ELF-1 (cell line): ENCODE results near the gene MMAB.

Experiments
- DNase-seq: peaks from one replicate; pipeline ENCODE4 v3.0.0-alpha.2; 2016; ENCODE audit warnings: low read depth, low spot score

The MMAB gene

DNA sequence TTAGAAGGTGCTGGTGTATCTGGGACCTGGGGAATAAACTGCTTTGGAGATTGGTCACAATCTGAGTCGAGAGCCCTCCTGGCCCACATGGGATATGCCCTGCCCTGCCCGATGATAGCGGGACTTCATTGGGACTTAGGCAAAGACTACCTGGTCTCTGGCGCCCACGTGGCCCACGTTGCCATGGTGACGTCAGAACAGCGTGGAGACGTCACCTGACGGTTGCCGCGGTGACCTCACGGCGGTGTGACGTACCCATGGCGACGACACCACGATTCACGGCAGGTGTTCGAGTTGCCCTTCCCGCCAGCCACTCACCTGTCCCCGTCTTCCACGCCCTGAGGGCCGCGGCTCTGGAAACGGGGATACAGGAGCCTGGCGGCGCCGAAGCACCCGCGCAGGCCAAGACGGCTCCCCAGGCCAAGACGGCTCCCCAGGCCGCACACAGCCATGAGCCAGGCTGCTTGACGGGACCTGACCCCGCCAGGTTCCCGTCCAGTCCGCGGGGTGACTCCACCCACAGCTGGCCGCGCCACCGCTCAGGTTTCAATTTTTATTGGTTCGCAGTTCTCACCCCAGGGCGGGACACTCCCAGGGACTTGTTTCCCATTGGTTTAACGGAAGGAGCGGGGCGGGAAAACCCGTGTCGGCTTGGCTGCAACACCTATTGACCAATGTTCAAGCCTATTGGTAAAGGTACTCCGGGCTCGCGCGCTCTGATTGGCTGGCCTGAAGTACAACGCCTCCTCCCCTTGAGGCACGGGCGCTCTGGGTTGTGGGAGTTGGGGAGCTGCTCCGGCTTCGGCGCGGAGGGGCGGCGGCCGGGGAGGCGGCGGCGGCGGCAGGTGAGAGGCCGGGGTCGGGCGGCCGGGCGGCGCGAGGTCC, at the start of gene MMAB, which contains the start of gene MVK:
Gene MMAB (minus strand): TSS at position 476 of the 885 bp plus-strand sequence. CDS start 24 bp downstream, at position 452.
Gene MVK (plus strand): TSS at position 766 of the 885 bp plus-strand sequence. CDS start 1,029 bp downstream, outside the sequence.
- peak; percentile 99 for DNase-seq

- DNase-seq: no peak
Measured at GRCh38 chr12:109621901-109622364, 48.6 kb upstream of the MMAB start.

DNA sequence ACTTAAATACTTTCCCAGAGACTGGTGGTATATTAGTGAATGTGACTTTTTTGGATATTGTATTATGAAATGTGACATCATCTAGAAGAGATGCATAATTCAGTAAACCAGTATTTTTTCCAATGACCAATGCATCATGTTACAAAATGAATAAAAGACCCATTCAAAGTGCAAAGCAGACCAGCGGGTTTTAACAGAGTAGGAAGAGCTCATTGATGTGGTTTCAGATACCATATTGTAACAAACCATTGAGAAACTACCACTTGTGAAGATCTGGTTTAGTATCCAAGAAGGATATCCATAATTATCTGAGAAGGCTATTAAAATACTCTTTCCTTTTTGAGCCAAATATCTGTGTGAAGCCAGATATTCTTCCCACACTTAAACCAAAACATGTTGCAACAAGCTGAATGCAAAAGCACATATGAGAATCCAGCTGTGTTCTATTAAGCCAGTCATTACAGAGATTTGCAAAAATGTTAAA, 47.9 kb upstream of the MMAB start:
- no peak for DNase-seq

GRCh38 chr12:109619002-109619604, 45.8 kb upstream of the MMAB start:
- DNase-seq: no peak

DNA sequence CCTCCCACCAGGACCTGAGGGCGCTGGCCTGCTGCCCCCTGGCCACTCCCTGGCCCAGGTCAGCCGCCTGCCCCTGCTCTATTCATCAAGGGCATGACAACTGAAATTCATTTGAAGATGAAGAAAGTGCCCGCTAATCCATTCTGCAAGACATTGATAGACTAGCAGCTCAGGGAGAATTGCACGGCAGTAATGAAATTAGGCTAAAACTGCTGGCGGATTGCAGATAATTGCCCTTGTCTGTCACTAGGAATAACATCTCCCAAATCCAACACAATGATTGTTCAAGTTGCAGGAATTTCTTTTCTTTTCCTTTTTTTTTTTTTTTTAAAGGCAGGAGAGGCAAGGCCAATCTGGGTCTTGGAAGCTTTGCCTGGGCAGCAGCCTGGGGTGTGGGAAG, 44.8 kb upstream of the MMAB start:
- DNase-seq: no peak

DNA sequence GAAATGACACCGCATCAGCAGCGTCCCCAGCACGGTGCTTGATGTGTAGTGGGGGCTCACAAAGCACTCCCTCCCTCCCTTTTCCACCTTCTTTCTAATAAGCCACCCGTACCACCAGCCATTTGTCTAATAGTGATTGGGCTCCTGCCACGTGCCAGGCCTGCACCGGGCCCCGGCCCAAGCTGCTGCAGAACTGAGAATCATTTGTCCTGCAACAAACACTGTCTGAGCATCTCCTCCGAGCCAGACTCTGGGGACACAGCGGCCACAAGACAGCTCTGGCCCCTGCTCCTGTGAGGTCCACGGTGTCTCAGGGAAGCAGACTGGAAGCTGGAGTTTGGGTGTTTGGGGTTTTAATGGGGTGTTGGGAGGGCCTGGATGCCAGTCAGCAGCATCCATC, 44.2 kb upstream of the MMAB start:
- DNase-seq: no peak

GRCh38 chr12:109615556-109616229, 42.4 kb upstream of the MMAB start:
- DNase-seq: no peak

DNA sequence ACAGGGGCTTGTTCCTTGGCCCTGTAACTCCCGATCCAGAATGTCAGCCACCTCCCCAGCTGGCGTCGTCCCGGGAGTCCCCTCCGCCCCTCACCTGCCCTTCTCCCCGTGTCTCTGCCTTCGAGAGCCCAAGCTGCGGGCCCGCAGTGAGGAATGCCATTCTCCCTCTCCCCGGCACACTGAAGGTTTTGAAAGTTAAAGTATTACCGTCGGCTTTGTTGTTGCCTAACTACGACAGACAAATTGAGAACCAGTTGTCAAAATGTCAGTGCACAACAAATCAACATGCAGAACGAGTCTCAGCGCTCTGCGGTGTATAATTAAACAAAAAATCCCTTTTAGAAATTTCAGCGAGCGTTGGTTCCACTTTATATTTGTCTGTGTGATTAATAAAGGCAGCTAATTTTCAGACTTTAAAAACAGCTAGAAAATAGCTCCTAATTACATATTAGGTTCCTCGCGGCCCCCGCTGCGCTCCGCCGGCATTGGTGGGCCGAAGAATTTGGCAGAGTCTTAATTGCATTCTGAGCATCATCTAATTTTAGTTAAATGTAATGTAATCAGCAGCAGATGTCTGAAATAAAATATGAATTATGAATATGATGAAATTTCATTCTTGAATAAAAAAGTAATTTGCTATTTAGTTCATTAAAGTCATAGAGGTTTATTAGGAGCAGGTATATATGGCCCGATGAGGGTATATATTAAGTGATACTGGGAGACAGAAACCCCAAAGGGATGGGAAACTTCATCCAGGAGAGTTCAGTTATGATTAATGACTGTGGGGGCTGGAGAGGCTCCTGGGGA, 40.5 kb upstream of the MMAB start:
- no peak for DNase-seq

DNA sequence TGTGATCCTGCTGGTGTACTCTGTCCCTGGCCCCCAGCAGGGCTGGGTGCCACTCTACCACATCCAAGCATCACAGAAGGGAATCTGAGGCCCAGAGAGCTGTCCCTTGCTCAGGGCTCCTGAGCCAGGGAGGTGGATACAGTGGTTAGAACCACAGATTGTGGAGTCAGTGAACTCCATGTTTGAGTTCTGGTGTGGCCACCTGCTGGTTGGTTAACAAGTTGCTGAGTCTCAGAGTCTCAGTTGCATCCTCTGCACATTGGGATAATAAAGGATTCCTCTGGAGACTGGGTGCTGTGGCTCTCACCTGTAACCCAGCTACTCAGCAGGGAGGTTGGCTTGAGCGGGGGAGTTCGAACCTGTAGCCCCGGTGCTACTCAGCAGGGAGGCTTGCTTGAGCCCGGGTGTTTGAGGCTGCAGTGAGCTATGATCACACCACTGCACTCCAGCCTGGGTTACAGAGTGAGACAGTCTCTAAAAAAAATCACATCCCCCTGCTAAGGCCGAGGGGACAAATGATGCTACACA, 39.7 kb upstream of the MMAB start:
- DNase-seq: peak; percentile 26

GRCh38 chr12:109612003-109612402, 38.7 kb upstream of the MMAB start:
- no peak for DNase-seq

- peak; percentile 33 for DNase-seq
Measured at GRCh38 chr12:109611223-109611622, 37.9 kb upstream of the MMAB start.

- DNase-seq: no peak
Measured at GRCh38 chr12:109610523-109610922, 37.2 kb upstream of the MMAB start.

GRCh38 chr12:109609342-109609741, 36.0 kb upstream of the MMAB start:
- DNase-seq: no peak

DNA sequence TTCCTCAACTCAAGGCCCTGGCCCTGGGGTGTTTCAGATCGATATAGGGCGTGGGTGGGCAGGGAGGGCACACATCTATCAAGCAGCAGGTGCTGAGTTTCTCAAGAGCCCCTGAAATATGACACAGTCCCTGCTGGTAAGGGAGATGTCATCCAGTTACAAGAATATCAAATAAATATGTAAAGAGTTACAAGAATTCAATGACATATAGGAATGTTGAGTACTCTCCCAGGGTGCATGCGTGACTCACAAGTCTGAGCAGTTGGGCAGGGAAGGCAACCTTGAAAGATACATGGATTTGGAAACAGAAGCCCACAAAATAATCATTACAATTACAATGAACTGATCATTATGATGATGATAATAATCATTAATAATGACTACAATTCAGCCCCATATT, 35.5 kb upstream of the MMAB start:
- no peak for DNase-seq

GRCh38 chr12:109608270-109608669, 35.0 kb upstream of the MMAB start:
- no peak for DNase-seq

DNA sequence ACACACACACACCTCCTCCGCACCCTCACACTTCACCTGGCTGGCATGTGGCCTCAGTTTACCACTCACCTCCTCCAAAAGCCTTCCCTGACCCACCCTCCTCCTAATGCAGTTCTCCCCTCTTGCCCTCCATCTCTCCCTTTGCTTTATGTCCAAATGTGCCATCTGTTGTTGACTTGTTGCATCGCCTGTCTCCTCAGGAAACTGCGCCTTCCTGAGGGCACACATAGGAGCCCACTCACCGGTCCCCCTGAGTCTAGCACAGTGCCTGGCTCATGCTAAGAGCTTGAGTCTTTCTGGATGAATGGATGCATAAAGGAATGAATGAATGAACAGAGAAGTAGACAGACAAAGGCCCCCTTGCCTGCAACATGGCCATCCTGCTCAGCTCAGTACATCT, 34.3 kb upstream of the MMAB start:
- no peak for DNase-seq

DNA sequence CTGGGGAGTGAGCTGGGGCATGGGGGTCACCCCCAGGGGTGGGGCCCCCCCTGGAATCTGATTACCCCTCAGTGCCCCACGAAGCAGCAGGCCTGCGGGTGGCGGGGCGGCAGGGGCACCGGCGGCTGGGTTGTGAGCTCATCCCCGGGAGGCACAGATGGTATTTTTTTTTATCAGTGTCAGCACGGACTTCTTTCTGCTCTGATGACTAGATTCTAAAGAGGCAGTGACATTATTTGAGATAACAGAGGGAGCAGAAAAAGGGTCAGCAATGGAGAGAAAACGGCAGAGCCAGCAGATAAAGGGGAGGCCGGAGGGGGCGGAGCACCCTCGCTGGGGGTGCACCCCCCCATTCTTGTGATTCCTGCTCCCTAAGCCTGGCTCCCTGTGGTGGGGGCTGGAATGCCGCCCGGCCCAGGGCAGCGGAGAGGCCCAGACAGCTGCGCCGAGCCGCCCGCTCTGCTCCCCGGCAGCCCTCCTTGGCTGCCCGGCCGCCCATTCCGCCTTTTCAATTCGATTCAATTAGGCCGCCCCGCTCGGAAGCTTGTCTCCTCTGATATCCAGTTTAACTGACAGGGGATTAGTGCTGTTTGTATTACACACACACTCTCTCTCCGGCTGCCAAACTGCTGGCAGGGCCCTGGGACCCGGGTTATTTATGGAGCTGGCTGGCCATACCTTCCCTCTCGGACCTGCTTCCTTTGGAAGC, 33.2 kb upstream of the MMAB start:
- DNase-seq: peak; percentile 53

DNA sequence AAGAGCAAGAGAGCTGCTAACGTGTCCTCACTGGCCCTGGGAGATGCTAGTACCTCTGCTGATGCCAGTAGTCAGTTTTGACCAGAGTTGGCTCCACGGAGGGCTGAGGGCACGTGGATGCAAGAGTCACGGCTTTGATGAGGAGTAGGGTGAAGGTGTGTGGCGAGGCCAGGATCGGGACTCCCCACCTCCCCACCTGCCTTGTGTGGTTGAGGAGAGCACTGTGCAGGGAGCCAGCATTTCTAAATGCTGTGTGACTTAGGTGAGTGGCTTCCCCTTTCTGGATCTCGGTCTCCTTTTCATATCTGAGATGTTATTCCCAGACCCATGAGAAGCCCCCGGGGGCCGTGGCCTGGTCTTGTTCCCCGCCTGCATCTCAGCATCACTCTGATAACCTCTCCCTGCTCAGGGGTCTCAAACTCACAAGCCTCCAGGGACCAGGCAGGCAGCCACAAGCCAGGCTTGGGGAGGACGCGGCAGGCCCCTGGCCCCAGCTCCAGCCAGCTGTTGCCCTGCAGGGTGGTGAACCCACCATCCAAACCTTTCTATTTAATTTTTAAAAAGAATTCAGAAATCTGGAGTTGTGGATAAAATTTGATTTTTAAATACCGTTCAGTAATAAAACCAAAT, 32.4 kb upstream of the MMAB start:
- DNase-seq: no peak

DNA sequence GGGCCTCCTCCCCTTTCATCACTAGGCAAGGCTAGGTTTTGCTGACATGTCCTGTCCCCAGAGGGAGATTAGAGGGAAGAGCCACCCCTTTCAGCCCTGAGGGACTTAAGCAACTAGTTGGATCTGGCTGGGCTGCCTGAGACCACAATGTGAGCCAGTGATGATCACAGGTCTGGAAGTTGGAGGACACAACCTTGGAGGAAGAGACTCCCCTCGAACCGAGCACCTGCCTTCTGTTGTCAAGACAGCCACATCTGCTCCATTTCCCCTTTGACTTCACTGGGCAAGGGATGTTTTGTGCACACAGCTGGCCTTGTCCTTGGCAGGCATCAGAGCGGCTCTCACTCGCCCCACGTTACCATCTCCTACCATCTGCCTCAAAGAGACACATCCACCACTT, 31.7 kb upstream of the MMAB start:
- DNase-seq: peak; percentile 64

GRCh38 chr12:109604132-109604585, 30.9 kb upstream of the MMAB start:
- no peak for DNase-seq
